GM12891 (cell line): ENCODE data around the gene TLE6. TPM values are rescaled to one million over a fixed set of nuclear protein-coding genes. Genes with fewer than 3 reads are reported as not detected.
"Not testable (repeated sequence)": the region's sequence is repeated elsewhere in the genome, so short reads cannot be mapped to it uniquely, and the experiment has no call there.

ENCODE experiments used
- DNase-seq: peaks from one replicate; pipeline ENCODE4 v3.0.0; 2011; ENCODE audit warnings: low spot score; ENCODE audit not compliant: insufficient read length
- FAIRE-seq: peaks from 2 replicates; lab custom pipeline; 2011; peaks lifted over from hg19 to GRCh38; lab: Jason Lieb, UNC
- PAX5 ChIP-seq: IDR thresholded peaks from 2 replicates; pipeline ENCODE4 v1.6.1; 2011; ENCODE audit warnings: low read length, moderate library complexity, mild to moderate bottlenecking; ENCODE audit not compliant: insufficient read depth, severe bottlenecking
- POLR2A ChIP-seq: IDR thresholded peaks from 2 replicates; pipeline ENCODE4 v1.6.1; 2011; ENCODE audit warnings: low read depth, low read length, control low read depth
- POLR2AphosphoS5 ChIP-seq: IDR thresholded peaks from 2 replicates; pipeline ENCODE4 v1.6.1; 2011; ENCODE audit warnings: low read depth, low read length, control low read depth
- POU2F2 ChIP-seq: IDR thresholded peaks from 2 replicates; pipeline ENCODE4 v1.6.1; 2011; ENCODE audit warnings: low read depth, mild to moderate bottlenecking, control low read depth, low read length, moderate library complexity
- SPI1 ChIP-seq: IDR thresholded peaks from 2 replicates; pipeline ENCODE4 v1.6.1; 2011; ENCODE audit warnings: low read depth, low read length, control low read depth
- TAF1 ChIP-seq: IDR thresholded peaks from 2 replicates; pipeline ENCODE4 v1.6.1; 2011; ENCODE audit warnings: low read depth, low read length, control low read depth
- polyA plus RNA-seq: library from polyadenylated mRNA; unstranded; fragments of >200 nt; gene quantifications from one replicate; pipeline ENCODE4 v1.2.1, GENCODE V29; 2012; ENCODE audit warnings: low read depth, missing spikeins, inconsistent platforms; ENCODE audit not compliant: missing spikeins

TLE6 gene
- 10.3 TPM for polyA plus RNA-seq

DNA sequence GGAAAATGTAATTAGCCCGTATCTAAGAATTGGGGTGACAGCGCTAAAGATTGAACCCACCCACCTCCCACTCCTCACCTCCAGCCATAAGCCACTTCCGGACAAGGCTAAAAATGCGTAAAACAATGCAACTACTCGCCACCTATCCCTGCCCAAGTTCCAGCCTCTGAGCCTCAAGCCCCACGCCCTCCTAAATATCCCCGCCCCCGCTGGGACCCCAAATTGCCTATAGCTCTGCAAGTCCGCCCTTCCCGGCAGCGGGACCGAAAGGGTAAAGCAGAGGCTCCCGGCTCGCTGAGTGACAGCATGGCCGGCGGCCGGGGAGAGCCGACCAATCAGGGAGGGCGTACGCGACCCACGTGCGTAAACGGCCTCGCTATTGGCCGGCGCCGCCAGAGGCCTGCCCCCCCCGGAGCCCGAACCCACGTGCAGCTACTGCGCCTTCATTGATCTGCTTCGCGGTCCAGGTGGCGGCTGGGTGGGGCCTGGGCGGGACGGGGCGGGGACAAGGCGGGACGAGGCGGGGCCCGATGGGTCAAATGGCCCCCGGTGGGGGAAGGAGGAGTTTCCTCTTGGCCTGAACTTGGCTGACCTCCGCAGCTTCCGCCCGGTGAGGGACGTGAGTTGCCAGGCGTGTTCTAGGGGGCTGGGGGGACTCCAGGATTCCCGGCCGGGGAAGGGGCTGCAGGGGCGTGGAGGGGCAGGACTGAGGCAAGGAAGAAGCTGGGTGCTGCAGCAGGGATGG lies at the start of gene TLE6:
TSS of gene TLE6 (plus strand) at position 564 of the 745 bp plus-strand sequence. CDS start 670 bp downstream, outside the sequence.
- FAIRE-seq (peak; percentile 99), DNase-seq (peak; percentile 98)
- TF ChIP-seq SPI1 (no peak), POLR2AphosphoS5 (0 out of 2 replicates have a peak, but pooled peaks have one; percentile 33), POLR2A (0 out of 2 replicates have a peak, but pooled peaks have one; percentile 24)

DNA sequence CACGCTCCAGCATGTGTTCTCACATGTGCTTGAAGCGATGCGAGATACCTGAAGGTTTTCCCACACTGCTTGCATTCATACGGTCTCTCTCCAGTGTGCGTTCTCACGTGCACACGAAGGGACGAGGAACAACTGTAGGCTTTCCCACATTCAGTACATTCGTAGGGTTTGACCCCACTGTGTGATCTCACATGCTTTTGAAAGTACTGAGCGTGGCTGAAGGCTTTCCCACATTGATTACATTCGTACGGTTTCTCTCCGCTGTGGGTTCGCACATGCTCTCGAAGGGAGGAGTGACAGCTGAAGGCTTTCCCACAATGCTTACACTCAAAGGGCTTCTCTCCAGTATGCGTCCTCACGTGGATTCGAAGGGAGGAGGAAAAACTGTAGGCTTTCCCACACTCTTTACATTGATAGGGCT lies 43.9 kb upstream of the TLE6 start:
- no peak for DNase-seq
- peak; percentile 38 for FAIRE-seq
- TF ChIP-seq TAF1: no peak
- no peak for TF ChIP-seq POLR2A
- TF ChIP-seq POLR2AphosphoS5: no peak
- TF ChIP-seq SPI1: no peak

DNA sequence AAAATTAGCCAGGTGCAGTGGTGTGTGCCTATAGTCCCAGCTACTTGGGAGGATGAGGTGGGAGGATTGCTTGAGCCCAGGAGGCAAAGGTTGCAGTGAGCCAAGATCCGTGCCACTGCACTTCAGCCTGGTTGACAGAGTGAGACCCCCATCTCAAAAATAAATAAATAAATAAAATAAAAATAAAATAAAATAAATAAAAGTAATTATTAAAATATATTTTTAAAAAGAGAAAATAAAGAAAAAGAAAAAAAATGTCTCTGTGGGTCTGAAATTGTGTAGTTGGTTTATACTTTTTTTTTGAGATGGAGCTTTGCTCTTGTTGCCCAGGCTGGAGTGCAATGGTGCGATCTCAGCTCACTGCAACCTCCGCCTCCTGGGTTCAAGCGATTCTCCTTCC lies 41.5 kb upstream of the TLE6 start:
- FAIRE-seq, DNase-seq: not testable (repeated sequence)

GRCh38 chr19:2942928-2943640 lies 34.3 kb upstream of the TLE6 start:
- no peak for TF ChIP-seq PAX5
- no peak for TF ChIP-seq TAF1
- TF ChIP-seq POLR2AphosphoS5: no peak
- no peak for TF ChIP-seq POLR2A
- no peak for TF ChIP-seq POU2F2
- DNase-seq (no peak), FAIRE-seq (no peak)

DNA sequence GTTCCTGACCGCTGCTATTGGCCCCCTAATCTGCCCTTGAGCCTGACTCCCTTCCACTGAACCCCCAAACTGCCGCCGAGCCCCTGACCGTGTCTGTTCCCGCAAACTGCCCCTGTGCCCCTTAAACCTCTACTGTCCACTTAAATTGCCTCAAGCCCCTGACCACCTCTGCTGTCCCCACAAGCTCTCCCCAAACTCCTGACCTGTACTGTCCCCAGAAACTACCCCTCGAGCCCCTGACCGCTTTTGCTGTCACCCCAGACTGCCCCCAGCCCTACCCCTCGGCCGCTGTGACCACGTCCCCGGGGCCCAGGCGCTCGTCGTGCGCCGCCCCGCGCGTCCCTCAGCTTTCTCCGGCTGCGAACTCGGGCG lies 33.0 kb upstream of the TLE6 start:
- TF ChIP-seq SPI1 (no peak), POLR2AphosphoS5 (no peak), TAF1 (no peak), POU2F2 (no peak), POLR2A (no peak), PAX5 (no peak)

GRCh38 chr19:2944775-2945574 lies 32.4 kb upstream of the TLE6 start, which contains the start of gene ZNF77:
ZNF77 (minus strand) TSS chr19:2944971; CDS start chr19:2944840, 131 bp downstream.
- no peak for TF ChIP-seq POLR2AphosphoS5
- TF ChIP-seq POU2F2: no peak
- peak; percentile 35; the same call in 1 of the 2 replicates for TF ChIP-seq SPI1
- TF ChIP-seq POLR2A: peak; percentile 43; the same call in 1 of the 2 replicates
- peak; percentile 99 for FAIRE-seq
- DNase-seq: peak; percentile 99

More for the DNA sequence above, 33.0 kb upstream of the TLE6 start:
- DNase-seq (no peak), FAIRE-seq (no peak)

DNA sequence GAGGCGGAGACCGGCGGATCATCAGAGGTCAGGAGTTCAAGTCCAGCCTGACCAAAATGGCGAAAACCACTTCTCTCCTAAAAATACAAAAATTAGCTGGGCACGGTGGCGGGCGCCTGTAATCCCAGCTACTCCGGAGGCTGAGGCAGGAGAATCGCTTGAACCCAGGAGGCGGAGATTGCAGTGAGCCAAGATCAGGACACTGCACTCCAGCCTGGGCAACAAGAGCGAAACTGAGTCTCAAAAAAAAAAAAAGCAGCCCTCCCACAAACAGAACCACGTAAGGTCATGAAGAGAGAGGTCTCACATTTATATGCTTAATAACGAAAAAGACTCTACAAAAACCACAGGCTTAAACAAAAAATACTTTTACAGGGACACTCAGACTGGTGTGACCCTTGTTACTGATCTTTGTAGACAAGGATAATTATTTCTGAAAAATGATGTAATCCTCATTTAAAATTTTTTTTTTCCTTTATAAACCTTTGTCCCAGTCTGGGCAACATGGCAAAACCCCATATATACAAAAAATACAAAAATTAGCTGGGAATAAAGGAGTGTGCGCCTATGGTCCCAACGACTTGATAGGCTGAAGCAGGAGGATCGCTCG lies 31.7 kb upstream of the TLE6 start:
- FAIRE-seq (no peak), DNase-seq (no peak)
- TF ChIP-seq TAF1 (no peak), POLR2A (no peak)

DNA sequence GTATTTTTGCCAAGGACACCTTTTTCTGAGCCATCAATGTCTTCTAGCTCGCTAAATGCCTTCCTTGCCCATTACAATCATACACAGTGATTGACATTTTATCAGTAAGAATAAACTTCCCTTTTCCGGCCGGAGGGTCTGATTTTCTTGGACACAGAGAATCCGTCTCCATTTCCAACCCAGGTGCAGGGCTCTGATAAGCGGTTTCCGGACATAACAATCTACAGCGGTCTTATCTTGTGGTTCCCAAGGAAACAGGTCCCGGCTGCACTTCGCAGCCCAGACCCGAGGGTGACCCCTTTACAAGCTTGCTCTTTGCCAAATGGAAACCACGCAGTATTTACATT lies 27.5 kb upstream of the TLE6 start:
- no peak for TF ChIP-seq TAF1
- no peak for TF ChIP-seq SPI1
- TF ChIP-seq POU2F2: no peak
- TF ChIP-seq POLR2AphosphoS5: no peak
- no peak for TF ChIP-seq PAX5
- no peak for TF ChIP-seq POLR2A
- FAIRE-seq (peak; percentile 35), DNase-seq (no peak)

DNA sequence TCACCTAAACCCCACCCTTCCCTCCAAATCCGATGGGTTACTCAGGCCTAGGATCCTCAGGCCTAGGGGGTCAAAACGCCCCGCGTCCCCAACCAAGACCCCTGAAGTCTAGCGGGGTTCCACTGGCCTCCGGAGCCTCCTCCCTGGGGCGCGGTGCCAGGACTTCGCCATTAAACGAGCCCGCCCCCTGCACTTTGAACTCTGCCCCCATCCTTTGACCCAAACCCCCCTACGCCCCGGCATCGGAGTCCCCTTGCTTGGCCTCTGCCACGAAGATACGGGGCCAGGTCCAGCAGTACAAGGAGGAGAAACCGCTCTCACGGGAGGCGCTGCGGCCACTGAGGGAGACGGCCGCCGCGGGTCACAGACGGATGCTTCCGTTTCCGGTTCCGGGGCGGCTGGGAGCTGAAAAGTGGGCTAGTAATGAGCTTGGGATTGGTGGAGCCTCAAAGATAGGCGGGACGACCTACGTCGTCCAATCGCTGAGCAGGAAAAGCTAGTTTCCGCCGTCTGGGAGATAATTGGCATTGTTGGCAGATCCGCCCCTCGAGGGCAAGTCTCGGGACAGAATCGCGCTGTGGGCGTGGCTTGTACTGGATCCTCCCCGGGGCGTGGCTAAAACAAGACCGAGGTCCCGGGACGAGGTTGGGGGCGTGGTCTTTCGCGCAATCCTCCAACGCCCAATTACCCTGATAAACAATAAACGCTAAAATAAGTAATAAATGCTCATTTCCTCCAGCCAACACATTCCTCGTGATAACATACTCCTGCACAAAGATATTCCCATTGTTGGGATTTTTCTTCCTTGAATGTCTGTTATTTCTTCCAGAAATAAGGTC lies 26.9 kb upstream of the TLE6 start:
- no peak for TF ChIP-seq POU2F2
- peak; percentile 100 for TF ChIP-seq PAX5
- TF ChIP-seq POLR2A: peak; percentile 94
- TF ChIP-seq POLR2AphosphoS5: peak; percentile 90
- TF ChIP-seq SPI1: no peak
- peak; percentile 98 for TF ChIP-seq TAF1
- DNase-seq (peak; percentile 95), FAIRE-seq (peak; percentile 100)
